HepG2 (cell line): ENCODE measurements around the gene SGIP1. TPM values are rescaled to one million over a fixed set of nuclear protein-coding genes. Genes with fewer than 3 reads are reported as not detected.

ENCODE experiments used
- ATAC-seq: fragments of 200-7000 bp; cut with Tn5 transposase; 3 replicates; pipeline ENCODE4 v1.9.1; 2020; ENCODE audit warnings: mild to moderate bottlenecking, moderate library complexity
- BruUV-seq: library from RNA; stranded (reverse); fragments of 400-500 nt; replicated peaks from 2 replicates; lab custom pipeline; 2021; lab: Mats Ljungman, UMichigan
- CTCF ChIA-PET: fragments of 300-600 bp; formaldehyde crosslinking; extraction: SDS; loops from one replicate; lab custom pipeline; 2021; ENCODE audit warnings: low total read pairs, inconsistent platforms, low intra/inter-chr PET ratio; lab: Yijun Ruan, JAX
- POLR2A ChIA-PET: fragments of 350-600 bp; sonication (Branson Sonifier 250); formaldehyde crosslinking; loops from one replicate; lab custom pipeline; 2020; ENCODE audit warnings: antibody characterized with exemption, inconsistent platforms; lab: Yijun Ruan, JAX
- DNase-seq: peaks from one replicate; pipeline ENCODE4 v3.0.0-alpha.2; 2015; ENCODE audit warnings: low spot score
- FAIRE-seq: peaks from 3 replicates; lab custom pipeline; 2011; peaks lifted over from hg19 to GRCh38; lab: Jason Lieb, UNC
- H2AFZ ChIP-seq: one replicate; pipeline ENCODE4 v1.6.1; 2011; ENCODE audit warnings: low read length, inconsistent platforms
- H3K27ac ChIP-seq: fragments of 300-600 bp; 3 replicates; pipeline ENCODE4 v1.8.0; 2011; ENCODE audit warnings: mixed run types, mild to moderate bottlenecking, mixed read lengths, low read length, inconsistent platforms; ENCODE audit not compliant: insufficient read depth; ENCODE audit errors: extremely low read length
- H3K27me3 ChIP-seq, 2 experiments: fragments of 200-600 bp in 1 of 2; 2 replicates in 1 of 2; 3 replicates in 1 of 2; pipeline versions ENCODE4 v1.6.0 to v1.8.0; 2011; ENCODE audit warnings: low read length in 2 of 2, mild to moderate bottlenecking in 2 of 2, moderate library complexity in 2 of 2, inconsistent platforms in 1 of 2; ENCODE audit not compliant: insufficient read depth in 2 of 2, control insufficient read depth in 1 of 2
- H3K36me3 ChIP-seq, 2 experiments: fragments of 200-600 bp in 1 of 2; replicated peaks in 1 of 2; 2 replicates in 1 of 2; 3 replicates in 1 of 2; pipeline versions ENCODE4 v1.5.1 to v1.8.0; 2011; ENCODE audit warnings: low read length in 2 of 2, inconsistent platforms in 1 of 2; ENCODE audit not compliant: insufficient read depth in 2 of 2, control insufficient read depth in 1 of 2
- H3K4me1 ChIP-seq: 2 replicates; pipeline ENCODE4 v1.5.1; 2012; ENCODE audit warnings: low read length, inconsistent platforms; ENCODE audit not compliant: insufficient read depth
- H3K4me2 ChIP-seq: 2 replicates; pipeline ENCODE4 v1.6.0; 2011; ENCODE audit warnings: low read depth, low read length, inconsistent platforms
- H3K4me3 ChIP-seq, 3 experiments: fragments of 200-600 bp in 1 of 3; sonication (generic), shearing (Covaris generic) in 1 of 3; replicated peaks in 1 of 3; 2 replicates each; pipeline ENCODE4 v1.5.1; 2011 to 2016; ENCODE audit warnings: low read length in 3 of 3, inconsistent platforms in 2 of 3, low read depth in 2 of 3, mild to moderate bottlenecking in 2 of 3, control low read depth in 1 of 3, mixed read lengths in 1 of 3; ENCODE audit not compliant: insufficient read depth in 1 of 3
- H3K79me2 ChIP-seq: one replicate; pipeline ENCODE4 v1.6.1; 2011; ENCODE audit warnings: low read length, inconsistent platforms; ENCODE audit not compliant: insufficient read depth
- H3K9ac ChIP-seq: 2 replicates; pipeline ENCODE4 v1.6.0; 2011; ENCODE audit warnings: mild to moderate bottlenecking, low read depth, low read length, inconsistent platforms; ENCODE audit not compliant: insufficient read depth
- H3K9me3 ChIP-seq: 2 replicates; pipeline ENCODE4 v1.5.1; 2012; ENCODE audit warnings: mild to moderate bottlenecking, low read length
- H4K20me1 ChIP-seq: 2 replicates; pipeline ENCODE4 v1.6.0; 2011; ENCODE audit warnings: inconsistent platforms, mild to moderate bottlenecking, low read length, moderate library complexity; ENCODE audit not compliant: insufficient read depth
- DMAP1 ChIP-seq: IDR thresholded peaks from 2 replicates; pipeline ENCODE4 v1.6.1; 2016
- GATA4 ChIP-seq: sonication (generic); IDR thresholded peaks from 2 replicates; pipeline ENCODE4 v1.6.1; 2016; ENCODE audit warnings: antibody characterized with exemption, low read depth, borderline replicate concordance
- KAT2B ChIP-seq: fragments of 150-350 bp; IDR thresholded peaks from 2 replicates; pipeline ENCODE4 v1.6.1; 2014; ENCODE audit warnings: low read depth, low read length, borderline replicate concordance
- MEF2D ChIP-seq: sonication (generic); formaldehyde crosslinking; IDR thresholded peaks from 2 replicates; pipeline ENCODE4 v1.5.1; 2020; ENCODE audit warnings: mild to moderate bottlenecking, missing genetic modification reagents
- SIN3B ChIP-seq: fragments of 150-350 bp; IDR thresholded peaks from 2 replicates; pipeline ENCODE4 v1.6.1; 2014; ENCODE audit warnings: low read length
- ZKSCAN5 ChIP-seq: sonication (generic); formaldehyde crosslinking; IDR thresholded peaks from 2 replicates; pipeline ENCODE4 v1.5.1; 2020; ENCODE audit warnings: mild to moderate bottlenecking, missing genetic modification reagents
- ZNF441 ChIP-seq: sonication (generic); formaldehyde crosslinking; IDR thresholded peaks from 2 replicates; pipeline ENCODE4 v1.7.0; 2021; ENCODE audit warnings: missing genetic modification reagents, borderline replicate concordance
- ZNF557 ChIP-seq: sonication (generic); formaldehyde crosslinking; IDR thresholded peaks from 2 replicates; pipeline ENCODE4 v1.4.0; 2020; ENCODE audit warnings: missing genetic modification reagents
- ZNF704 ChIP-seq: sonication (generic); formaldehyde crosslinking; IDR thresholded peaks from 2 replicates; pipeline ENCODE4 v1.8.1; 2023; ENCODE audit warnings: mild to moderate bottlenecking, inconsistent platforms, moderate library complexity, missing genetic modification reagents, borderline replicate concordance
- ZNF776 ChIP-seq: sonication (generic); formaldehyde crosslinking; IDR thresholded peaks from 2 replicates; pipeline ENCODE4 v1.4.0; 2020; ENCODE audit warnings: mild to moderate bottlenecking, missing genetic modification reagents
- WGBS: methylation state at CpG from one replicate; pipeline ENCODE4 v1.1.6; 2017; ENCODE audit warnings: low lambda C conversion rate; 5-methylcytosine and 5-hydroxymethylcytosine counted together
- in situ Hi-C: cut with HindIII; loops from 2 replicates; pipeline ENCODE4 v1.10.0; 2017; ENCODE audit warnings: low pct_unique_long_range_greater_than_20kb; ENCODE audit not compliant: extremely low pct_ligation_motif_present
- intact Hi-C: fragments of 100-400 bp; cut with micrococcal nuclease; formaldehyde crosslinking; loops from one replicate; pipeline ENCODE4 v1.10.0; 2022; ENCODE audit not compliant: unreplicated experiment
- polyA plus RNA-seq, 8 experiments: library from polyadenylated mRNA; depleted of rRNA in 3 of 8; stranded (reverse) in 7 of 8; unstranded in 1 of 8; fragments of >200 nt; fragmentation: Illumina TruSeq in 4 of 8; extraction: Trizol in 4 of 8; gene quantifications; 2 replicates each; pipeline versions ENCODE4 v1.2.1 to v1.2.3, GENCODE V29; 2011 to 2016; ENCODE audit warnings: low read depth in 4 of 8, missing spikeins in 1 of 8, mixed read lengths in 1 of 8; ENCODE audit not compliant: insufficient read depth in 1 of 8
- total RNA-seq, 5 experiments: library from RNA; depleted of rRNA; stranded (reverse); fragments of >200 nt; fragmentation: Illumina TruSeq; extraction: Trizol; gene quantifications; 2 replicates each; pipeline ENCODE4 v1.2.3, GENCODE V29; 2016; ENCODE audit warnings: low read depth in 1 of 5

SGIP1 gene
- total and polyA plus RNA-seq, 2 of the 13 experiments (the other 11 are each of a cell fraction or from before 2014, with no cell fraction given) = not detected

- no peak overlapping the region for H3K4me2 ChIP-seq
- in situ Hi-C loops = no loop called here
- ATAC-seq (no peak), FAIRE-seq (no peak), DNase-seq (no peak)
- no peak overlapping the region for H3K9ac ChIP-seq
- H3K4me3 ChIP-seq = no peak overlapping the region
- no peaks in the 10 kb centered on the region for H3K9me3 ChIP-seq
- CTCF ChIA-PET = no interaction called here
- no peaks in the 10 kb centered on the region for H3K36me3 ChIP-seq
- 0 out of 5 replicates have a peak, but pooled peaks cover 0 to 7% of the 10 kb centered on the region in 2 experiments for H3K27me3 ChIP-seq
- no peak for TF ChIP-seq ZNF776 (CRISPR knock-in tag)
- no peak for TF ChIP-seq ZNF704 (CRISPR knock-in tag)
- TF ChIP-seq MEF2D (CRISPR knock-in tag) = no peak
- no peak for TF ChIP-seq SIN3B
- H3K4me1 ChIP-seq = no peaks in the 10 kb centered on the region
- POLR2A ChIA-PET = no interaction called here
- H2AFZ ChIP-seq = no peak overlapping the region
- no peak overlapping the region for H3K27ac ChIP-seq
- no TSS peak for BruUV-seq
- H3K79me2 ChIP-seq = no peaks in the 10 kb centered on the region
- WGBS = 22% methylated on average over 3 of the region's 3 CpGs
- intact Hi-C loops = no loop called here
- no peaks in the 10 kb centered on the region for H4K20me1 ChIP-seq
Observed at GRCh38 chr1:66599346-66599745, 65.4 kb downstream of the SGIP1 start.

- in situ Hi-C loops = no loop called here
- Histone ChIP-seq H3K9ac (no peak overlapping the region), H3K4me2 (no peak overlapping the region), H3K9me3 (no peaks in the 10 kb centered on the region), H2AFZ (no peak overlapping the region), H3K27ac (no peak overlapping the region), H3K79me2 (no peaks in the 10 kb centered on the region), H3K4me3 (no peak overlapping the region), H3K36me3 (no peaks in the 10 kb centered on the region), H4K20me1 (no peaks in the 10 kb centered on the region), H3K4me1 (no peaks in the 10 kb centered on the region), H3K27me3 (0 out of 5 replicates have a peak, but pooled peaks cover 0 to 7% of the 10 kb centered on the region in 2 experiments)
- ChIA-PET CTCF (no interaction called here), POLR2A (no interaction called here)
- WGBS = 33% methylated on average over 14 of the region's 14 CpGs
- intact Hi-C loops = no loop called here
- DNase-seq = no peak
- TF ChIP-seq ZNF557 (CRISPR knock-in tag) (no peak), ZNF441 (no peak), DMAP1 (CRISPR knock-in tag) (no peak), KAT2B (no peak), ZKSCAN5 (CRISPR knock-in tag) (no peak), GATA4 (no peak)
- BruUV-seq = no TSS peak
- FAIRE-seq = no peak
- no peak for ATAC-seq
Observed at GRCh38 chr1:66599899-66600737, 66.2 kb downstream of the SGIP1 start.
